CD4-positive, alpha-beta T cell treated with Interleukin-4 for 1 hour (primary cell): Measurements from ENCODE around the gene C12orf54.
"Not testable (repeated sequence)": the region's sequence is repeated elsewhere in the genome, so short reads cannot be mapped to it uniquely, and the experiment has no call there.

Source experiments
- DNase-seq, 2 donors: peaks; one replicate each; pipeline ENCODE4 v3.0.0-alpha.2; 2020 to 2022

C12orf54 gene

DNA sequence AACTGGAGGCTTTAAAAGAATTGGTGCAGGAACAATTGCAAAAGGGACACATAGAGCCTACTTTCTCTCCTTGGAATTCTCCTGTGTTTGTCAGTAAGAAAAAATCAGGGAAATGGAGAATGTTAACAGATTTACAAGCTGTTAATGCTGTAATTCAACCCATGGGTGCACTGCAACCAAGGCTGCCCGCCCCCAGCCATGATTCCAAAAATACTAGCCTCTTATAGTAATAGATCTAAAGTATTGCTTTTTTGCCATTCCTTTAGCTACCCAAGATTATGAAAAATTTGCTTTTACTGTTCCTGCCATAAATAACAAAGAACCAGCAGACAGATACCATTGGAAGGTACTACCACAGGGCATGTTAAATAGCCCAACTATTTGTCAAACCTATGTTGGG is 27.8 kb downstream of the C12orf54 start:
- DNase-seq: no peak

DNA sequence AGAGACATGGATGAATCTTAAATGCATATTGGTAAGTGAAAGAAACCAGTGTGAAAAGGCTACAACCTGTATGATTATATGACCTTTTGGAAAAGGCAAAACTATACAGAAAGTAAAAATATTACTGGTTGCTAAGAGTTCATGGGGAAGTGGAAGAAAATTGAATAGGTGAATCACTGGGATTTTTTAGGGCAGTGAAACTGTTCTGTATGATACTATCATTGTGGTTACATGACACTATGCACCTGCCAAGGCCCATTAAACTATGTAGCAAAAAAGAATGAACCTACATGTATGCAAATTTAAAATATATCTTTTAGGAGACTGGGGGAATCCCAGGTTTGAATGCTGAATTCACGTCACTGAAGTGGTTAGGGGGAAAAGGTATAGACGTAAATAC is 30.6 kb downstream of the C12orf54 start:
- no peak for DNase-seq

DNA sequence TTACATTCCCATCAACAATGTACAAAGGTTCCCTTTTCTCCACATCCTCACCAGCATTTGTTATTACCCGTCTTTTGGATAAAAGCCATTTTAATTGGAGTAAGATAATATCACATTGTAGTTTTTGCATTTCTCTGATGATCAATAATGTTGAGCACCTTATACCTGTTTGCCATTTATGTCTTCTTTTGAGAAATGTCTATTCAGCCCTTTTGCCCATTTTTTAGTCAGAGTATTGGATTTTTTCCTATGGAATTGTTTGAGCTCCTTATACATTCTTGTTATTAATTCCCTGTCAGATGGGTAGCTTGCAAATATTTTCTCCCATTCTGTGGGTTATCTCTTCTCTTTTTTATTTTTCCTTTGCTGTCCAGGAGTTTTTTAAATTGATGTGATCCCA is 32.4 kb downstream of the C12orf54 start:
- no peak for DNase-seq

DNA sequence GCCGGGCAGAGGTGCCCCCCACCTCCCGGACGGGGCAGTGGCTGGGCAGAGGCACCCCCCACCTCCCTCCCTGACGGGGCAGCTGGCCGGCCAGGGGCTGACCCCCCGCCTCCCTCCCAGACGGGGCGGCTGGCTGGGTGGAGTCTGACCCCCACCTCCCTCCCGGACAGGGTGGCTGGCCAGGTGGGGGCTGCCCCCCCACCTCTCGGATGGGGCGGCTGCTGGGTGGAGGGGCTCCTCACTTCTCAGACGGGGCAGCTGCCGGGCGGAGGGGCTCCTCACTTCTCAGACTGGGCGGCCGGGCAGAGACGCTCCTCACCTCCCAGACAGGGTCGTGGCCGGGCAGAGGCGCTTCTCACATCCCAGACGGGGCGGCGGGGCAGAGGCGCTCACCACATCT is 38.1 kb downstream of the C12orf54 start:
- not testable (repeated sequence) for DNase-seq

DNA sequence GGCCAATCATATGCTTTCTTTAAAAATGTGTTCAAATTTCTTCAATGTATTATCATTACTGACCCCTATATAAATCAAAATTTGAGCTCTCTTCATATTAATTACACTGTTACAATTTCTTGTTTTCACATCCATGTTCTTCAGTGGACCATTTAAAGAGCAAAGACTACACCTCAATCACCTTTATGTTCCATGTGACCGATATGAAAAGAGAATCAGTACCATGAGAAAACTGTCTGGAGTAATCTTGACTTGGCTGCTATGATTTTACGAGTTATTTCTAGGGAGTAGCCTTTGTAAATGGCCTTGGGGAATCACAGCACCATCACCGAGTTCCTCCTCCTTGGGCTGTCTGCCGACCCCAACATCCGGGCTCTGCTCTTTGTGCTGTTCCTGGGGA is 43.0 kb downstream of the C12orf54 start, which contains the start of gene OR8S1:
Gene OR8S1 (plus strand): TSS at position 301 of the 400 bp plus-strand sequence. CDS start 0 bp downstream, at position 301.
- DNase-seq: no peak

DNA sequence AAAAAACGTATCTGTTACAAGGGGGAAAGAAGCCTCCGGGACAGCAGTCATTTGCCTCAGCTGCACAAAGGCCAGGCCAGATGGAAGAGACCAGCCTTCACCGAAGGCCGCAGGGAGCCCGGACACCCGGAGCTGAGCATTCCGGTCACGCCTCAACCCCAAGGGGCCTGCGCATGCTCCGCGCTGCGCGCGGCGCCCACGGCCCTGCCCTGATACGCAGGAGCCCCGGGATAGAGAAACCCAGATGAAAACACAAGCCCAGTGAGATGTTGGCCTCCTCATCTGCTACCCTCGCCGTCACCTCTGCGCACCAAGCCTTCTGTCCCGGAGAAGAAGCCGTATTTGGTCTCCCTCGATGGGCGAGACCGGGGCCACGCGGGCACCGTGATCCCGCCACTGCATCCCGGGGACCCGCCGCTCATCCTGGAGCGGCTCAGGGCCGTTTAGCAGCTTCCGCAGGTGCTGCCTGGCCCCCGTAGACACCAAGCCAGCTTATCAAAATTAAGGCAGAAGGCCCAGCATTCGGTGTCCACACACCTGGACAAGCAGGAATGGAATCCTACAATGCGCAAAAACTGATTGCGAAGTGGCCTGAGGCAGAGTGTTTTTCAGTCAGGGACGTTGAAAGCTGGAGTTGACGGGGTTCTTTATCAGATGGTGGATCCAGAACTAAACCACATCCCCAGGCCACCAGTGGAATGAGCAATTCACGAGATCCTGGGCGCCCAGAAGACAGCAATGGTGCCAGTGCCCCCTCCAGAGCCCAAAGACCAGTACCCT is 45.8 kb downstream of the C12orf54 start:
- DNase-seq: no peak

DNA sequence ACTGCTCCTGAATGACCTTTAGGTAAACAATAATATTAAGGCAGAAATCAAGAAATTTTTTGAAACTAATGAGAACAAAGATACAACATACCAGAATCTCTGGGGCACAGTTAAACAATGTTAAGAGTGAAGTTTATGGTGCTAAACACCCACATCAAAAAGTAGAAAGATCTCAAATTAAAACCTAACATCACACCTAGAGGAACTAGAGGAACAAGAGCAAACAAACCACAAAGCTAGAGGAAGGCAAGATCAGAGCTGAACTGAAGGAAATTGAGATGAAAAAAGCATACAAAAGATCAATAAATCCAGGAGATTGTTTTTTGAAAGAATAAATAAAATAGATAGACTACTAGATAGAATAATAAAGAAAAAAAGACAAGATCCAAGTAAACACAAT is 50.3 kb downstream of the C12orf54 start:
- DNase-seq: no peak

DNA sequence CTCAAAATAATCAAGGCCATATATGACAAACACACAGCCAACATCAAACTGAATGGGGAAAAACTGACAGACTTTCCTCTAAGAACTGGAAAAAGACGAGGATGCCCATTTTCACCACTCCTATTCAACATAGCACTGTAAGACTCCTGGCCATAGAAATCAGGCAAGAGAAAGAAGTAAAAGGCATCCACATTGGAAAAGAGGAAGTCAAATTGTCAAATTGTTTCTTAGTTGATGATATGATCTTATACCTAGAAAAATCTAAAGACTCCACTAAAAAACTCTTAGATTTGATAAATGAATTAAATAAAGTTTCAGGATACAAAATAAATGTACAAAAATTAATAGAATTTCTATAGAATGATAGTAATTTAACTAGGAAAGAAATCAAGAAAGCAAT is 54.3 kb downstream of the C12orf54 start:
- no peak for DNase-seq

DNA sequence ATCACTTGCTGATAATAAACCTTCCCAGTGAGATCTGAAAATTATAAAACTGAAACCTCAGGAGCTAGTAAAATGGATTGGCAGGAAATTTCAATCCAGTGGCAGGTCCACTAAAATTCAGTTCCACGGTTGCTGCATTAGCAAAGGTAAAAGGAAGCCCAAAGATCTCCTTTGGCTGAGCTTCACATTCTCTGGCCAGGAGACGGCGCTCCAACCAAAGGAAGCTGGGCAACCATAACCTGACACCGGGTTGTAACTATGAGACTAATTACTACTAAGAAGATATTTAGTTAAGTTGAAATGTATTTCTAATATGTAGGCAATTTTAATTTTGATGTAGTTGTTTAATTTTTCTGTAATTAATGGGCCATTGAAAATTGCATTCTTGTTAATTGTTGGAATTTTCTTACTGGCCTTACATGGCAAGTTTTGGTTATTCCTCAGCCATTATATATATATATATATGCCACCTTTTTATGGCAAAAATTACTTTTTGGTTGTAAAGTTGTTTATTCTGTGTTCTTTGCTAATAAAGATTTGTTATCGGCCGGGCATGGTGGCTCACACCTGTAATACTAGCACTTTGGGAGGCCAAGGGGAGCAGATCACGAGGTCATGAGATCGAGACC is 60.1 kb downstream of the C12orf54 start:
- peak; percentile 20 to 48 for DNase-seq

DNA sequence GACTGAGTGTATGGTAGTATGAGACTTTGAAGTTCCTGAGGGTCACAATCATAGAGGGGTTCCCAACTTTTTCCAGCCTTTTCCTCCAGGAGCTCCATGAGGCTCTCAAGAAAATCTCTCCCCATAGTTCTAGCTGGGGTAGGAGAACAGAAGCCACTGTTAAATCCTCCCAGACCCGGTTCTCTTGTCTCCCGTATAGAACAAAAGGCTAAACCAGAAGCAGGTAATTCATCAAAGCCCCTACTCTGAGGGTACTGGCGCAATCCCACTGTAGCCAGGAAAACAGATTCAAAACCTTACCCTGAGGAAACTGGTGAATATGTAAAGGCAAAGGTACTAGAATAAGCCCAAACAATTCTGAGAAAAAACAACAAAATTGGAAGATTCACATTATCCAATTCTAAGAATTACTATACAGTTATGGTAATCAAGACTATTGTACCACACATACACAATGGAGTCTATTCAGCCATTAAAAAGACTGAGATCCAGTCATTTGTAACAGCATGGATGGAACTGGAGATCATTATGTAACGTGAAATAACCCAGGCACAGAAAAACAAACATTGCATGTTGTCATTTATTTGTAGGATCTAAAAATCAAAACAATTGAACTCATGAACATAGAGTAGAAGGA is 63.7 kb downstream of the C12orf54 start:
- no peak for DNase-seq
